Endothelial cell of umbilical vein (primary cell): Measurements from ENCODE around the gene GNAZ. TPM values are rescaled to one million over a fixed set of nuclear protein-coding genes. Genes with fewer than 3 reads are reported as not detected.

ENCODE experiments used
- BruUV-seq: library from RNA; stranded (reverse); fragments of 400-500 nt; replicated peaks from 2 replicates; lab custom pipeline; 2021; lab: Mats Ljungman, UMichigan
- CTCF ChIA-PET: fragments of 300-600, 350-600 bp; sonication (Branson Sonifier 250); formaldehyde crosslinking; loops from one replicate; lab custom pipeline; 2021; ENCODE audit warnings: antibody characterized with exemption, inconsistent platforms; lab: Charles Lee
- POLR2A ChIA-PET: fragments of 300-600, 350-600 bp; sonication (Branson Sonifier 250); formaldehyde crosslinking; loops from one replicate; lab custom pipeline; 2021; ENCODE audit warnings: antibody characterized with exemption, inconsistent platforms; lab: Charles Lee
- DNase-seq: peaks from one replicate; pipeline ENCODE4 v3.0.0-alpha.2; 2011; ENCODE audit warnings: low read depth, low spot score
- FAIRE-seq: peaks from 2 replicates; lab custom pipeline; 2011; peaks lifted over from hg19 to GRCh38; lab: Jason Lieb, UNC
- H2AFZ ChIP-seq: 2 replicates; pipeline ENCODE4 v1.6.0; 2012; ENCODE audit warnings: low read depth, low read length, control low read depth, inconsistent platforms
- H3K27ac ChIP-seq: 2 replicates; pipeline ENCODE4 v1.5.1; 2011; ENCODE audit warnings: low read depth, mild to moderate bottlenecking, control low read depth, low read length, moderate library complexity; ENCODE audit not compliant: insufficient read depth
- H3K27me3 ChIP-seq, 2 experiments: 2 replicates each; pipeline versions ENCODE4 v1.6.0 to v1.6.1; 2011; ENCODE audit warnings: low read length in 2 of 2, mixed read lengths in 1 of 2; ENCODE audit not compliant: control insufficient read depth in 2 of 2, insufficient read depth in 2 of 2
- H3K36me3 ChIP-seq, 2 experiments: 2 replicates in 1 of 2; 3 replicates in 1 of 2; pipeline ENCODE4 v1.5.1; 2011; ENCODE audit warnings: low read length in 2 of 2, mild to moderate bottlenecking in 1 of 2, moderate library complexity in 1 of 2; ENCODE audit not compliant: control insufficient read depth in 2 of 2, insufficient read depth in 2 of 2; ENCODE audit errors: extremely low read depth in 1 of 2
- H3K4me1 ChIP-seq: 3 replicates; pipeline ENCODE4 v1.5.1; 2011; ENCODE audit warnings: mild to moderate bottlenecking, low read length; ENCODE audit not compliant: control insufficient read depth, insufficient read depth; ENCODE audit errors: extremely low read depth
- H3K4me2 ChIP-seq: 2 replicates; pipeline ENCODE4 v1.6.1; 2011; ENCODE audit warnings: low read length, control low read depth, mixed read lengths; ENCODE audit not compliant: insufficient read depth
- H3K4me3 ChIP-seq, 3 experiments: fragments of 200-600 bp in 1 of 3; sonication (generic), shearing (Covaris generic) in 1 of 3; replicated peaks in 1 of 3; 2 replicates each; pipeline ENCODE4 v1.5.1; 2011 to 2016; ENCODE audit warnings: control low read depth in 3 of 3, low read length in 3 of 3, mild to moderate bottlenecking in 2 of 3, inconsistent platforms in 1 of 3, low read depth in 1 of 3, moderate library complexity in 1 of 3; ENCODE audit not compliant: insufficient read depth in 1 of 3
- H3K79me2 ChIP-seq: 2 replicates; pipeline ENCODE4 v1.6.0; 2012; ENCODE audit warnings: low read length, inconsistent platforms; ENCODE audit not compliant: control insufficient read depth, insufficient read depth
- H3K9ac ChIP-seq: replicated peaks from 2 replicates; pipeline ENCODE3; 2011; ENCODE audit warnings: low read length, control low read depth; ENCODE audit not compliant: insufficient read depth; ENCODE audit errors: extremely low read depth
- H3K9me1 ChIP-seq: replicated peaks from 3 replicates; pipeline ENCODE4 v1.6.0; 2011; ENCODE audit warnings: mild to moderate bottlenecking, low read length; ENCODE audit not compliant: control insufficient read depth, insufficient read depth; ENCODE audit errors: extremely low read depth
- H3K9me3 ChIP-seq: replicated peaks from 2 replicates; pipeline ENCODE4 v1.5.1; 2012; ENCODE audit warnings: low read length, inconsistent platforms; ENCODE audit not compliant: control insufficient read depth, insufficient read depth
- H4K20me1 ChIP-seq: replicated peaks from 2 replicates; pipeline ENCODE3; 2011; ENCODE audit warnings: mild to moderate bottlenecking, low read length; ENCODE audit not compliant: control insufficient read depth, insufficient read depth; ENCODE audit errors: extremely low read depth
- EZH2 ChIP-seq: IDR thresholded peaks from 2 replicates; pipeline ENCODE4 v1.6.1; 2012; ENCODE audit warnings: borderline replicate concordance, low read depth, mild to moderate bottlenecking, moderate library complexity, low read length, inconsistent platforms; ENCODE audit not compliant: severe bottlenecking
- FOS ChIP-seq: IDR thresholded peaks from 2 replicates; pipeline ENCODE4 v1.6.1; 2011; ENCODE audit warnings: mild to moderate bottlenecking, low read length, moderate library complexity, borderline replicate concordance; ENCODE audit not compliant: insufficient read depth
- GATA2 ChIP-seq: IDR thresholded peaks from 2 replicates; pipeline ENCODE4 v1.7.0; 2011; ENCODE audit warnings: low read depth, mild to moderate bottlenecking, moderate library complexity, mixed read lengths, low read length; ENCODE audit not compliant: insufficient read length, insufficient read depth
- JUN ChIP-seq: IDR thresholded peaks from 2 replicates; pipeline ENCODE4 v1.6.1; 2011; ENCODE audit warnings: borderline replicate concordance, low read depth; ENCODE audit not compliant: insufficient read length, insufficient read depth
- MYC ChIP-seq: IDR thresholded peaks from one replicate; pipeline ENCODE4 v1.6.1; 2011; ENCODE audit warnings: mild to moderate bottlenecking, low read depth, low read length
- POLR2A ChIP-seq: IDR thresholded peaks from 2 replicates; pipeline ENCODE4 v1.6.1; 2012; ENCODE audit warnings: low read depth, mild to moderate bottlenecking, control low read depth, low read length
- POLR2AphosphoS5 ChIP-seq: IDR thresholded peaks from 2 replicates; pipeline ENCODE4 v1.6.1; 2012; ENCODE audit warnings: low read depth, mild to moderate bottlenecking, control low read depth, low read length, moderate library complexity; ENCODE audit not compliant: insufficient read depth
- dilution Hi-C: fragments of 300-500 bp; cut with MboI; formaldehyde crosslinking; loops from one replicate; pipeline ENCODE4 v1.15.0; 2019; ENCODE audit warnings: low sequenced_read_pairs; ENCODE audit not compliant: extremely low pct_ligation_motif_present
- intact Hi-C: fragments of 100-400 bp; cut with micrococcal nuclease; formaldehyde crosslinking; loops from one replicate; pipeline ENCODE4 v1.10.0; 2022
- polyA plus RNA-seq, 4 experiments: library from polyadenylated mRNA; depleted of rRNA in 3 of 4; stranded (reverse) in 3 of 4; unstranded in 1 of 4; fragments of >200 nt; gene quantifications; 2 replicates each; pipeline versions ENCODE4 v1.2.1 to v1.2.3, GENCODE V29; 2011 to 2012; ENCODE audit warnings: missing spikeins in 1 of 4
- total RNA-seq: library from RNA; stranded (reverse); gene quantifications from 2 replicates; pipeline ENCODE4 v1.2.3, GENCODE V29; 2021
- TF ChIP-seq, protein P1 (sequence below), 2 donors: IDR thresholded peaks; 1 replicate in 1 of 2; 2 replicates in 1 of 2; pipeline ENCODE4 v1.5.1; 2011; ENCODE audit warnings: low read length in 2 of 2, mild to moderate bottlenecking in 2 of 2, moderate library complexity in 2 of 2, control low read depth in 1 of 2, inconsistent platforms in 1 of 2, low read depth in 1 of 2; ENCODE audit not compliant: insufficient read depth in 1 of 2; ENCODE audit errors: extremely low read depth in 1 of 2
- TF ChIP-seq, protein P2 (sequence below): IDR thresholded peaks from 2 replicates; pipeline ENCODE4 v1.6.1; 2011; ENCODE audit not compliant: insufficient read depth, insufficient read length

GNAZ gene
- total and polyA plus RNA-seq, 2 donors (not counting 3 experiments of a cell fraction or from before 2014, with no cell fraction given) = 0.44 to 0.86 TPM

DNA sequence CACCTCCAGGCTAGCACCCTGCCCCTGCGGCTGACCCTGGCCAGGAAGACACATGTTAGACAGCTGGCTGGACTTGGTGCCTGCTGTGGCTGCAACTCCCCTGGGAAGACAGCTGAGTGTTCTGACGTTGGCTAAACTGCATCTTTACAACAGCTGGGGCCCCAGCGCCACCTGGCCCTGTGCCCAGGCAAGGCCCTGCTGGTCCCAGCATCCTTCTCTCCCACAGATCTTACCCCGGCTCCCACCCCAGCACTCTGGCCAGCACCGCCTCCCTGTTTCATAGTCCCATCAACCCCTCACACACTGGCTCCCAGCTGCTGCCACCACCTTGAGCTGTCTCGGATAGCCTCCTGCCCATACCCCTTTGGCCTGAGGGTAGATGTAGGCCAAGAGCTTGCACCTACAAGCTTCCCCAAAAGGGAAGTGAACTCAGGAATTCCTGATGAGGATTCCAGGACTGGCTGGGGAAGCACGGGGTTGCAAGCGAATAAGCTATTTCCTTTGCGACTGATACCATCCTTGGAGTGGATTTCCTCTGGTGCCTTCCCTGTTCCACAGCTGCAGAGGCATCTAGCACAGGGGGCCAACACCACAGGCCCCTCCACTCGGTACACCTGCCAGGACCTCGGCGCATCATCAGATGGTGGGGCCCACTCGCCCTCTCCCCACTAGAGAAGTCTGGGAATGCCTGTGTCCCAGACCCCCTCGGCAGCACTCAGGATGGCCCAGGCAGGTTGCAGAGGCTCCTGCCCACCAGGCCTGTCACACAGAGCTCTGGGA lies 42.9 kb downstream of the GNAZ start:
- ChIA-PET CTCF (interaction anchor here (1.1 to 1.6 kb wide), 3 partner anchors 25 to 153 kb away, joined by 3 to 6 read pairs (median 3); no protein-coding TSS in a partner anchor), POLR2A (no interaction called here)
- H3K36me3 ChIP-seq = no peaks in the 10 kb centered on the region
- dilution Hi-C loops = no loop called here
- H3K4me1 ChIP-seq = no peaks in the 10 kb centered on the region
- H3K27ac ChIP-seq = no peak overlapping the region
- H3K9ac ChIP-seq = no peak overlapping the region
- no TSS peak for BruUV-seq
- no peaks in the 10 kb centered on the region for H3K79me2 ChIP-seq
- H3K27me3 ChIP-seq = no peaks in the 10 kb centered on the region
- H3K9me3 ChIP-seq = no peaks in the 10 kb centered on the region
- no peak overlapping the region for H2AFZ ChIP-seq
- TF ChIP-seq FOS = no peak
- TF ChIP-seq GATA2 = no peak
- TF ChIP-seq JUN = no peak
- no peak overlapping the region for H3K4me3 ChIP-seq
- intact Hi-C loops = no loop called here
- no peaks in the 10 kb centered on the region for H4K20me1 ChIP-seq
- FAIRE-seq = no peak
- no peak for DNase-seq
- H3K9me1 ChIP-seq = no peaks in the 10 kb centered on the region
- no peak overlapping the region for H3K4me2 ChIP-seq

DNA sequence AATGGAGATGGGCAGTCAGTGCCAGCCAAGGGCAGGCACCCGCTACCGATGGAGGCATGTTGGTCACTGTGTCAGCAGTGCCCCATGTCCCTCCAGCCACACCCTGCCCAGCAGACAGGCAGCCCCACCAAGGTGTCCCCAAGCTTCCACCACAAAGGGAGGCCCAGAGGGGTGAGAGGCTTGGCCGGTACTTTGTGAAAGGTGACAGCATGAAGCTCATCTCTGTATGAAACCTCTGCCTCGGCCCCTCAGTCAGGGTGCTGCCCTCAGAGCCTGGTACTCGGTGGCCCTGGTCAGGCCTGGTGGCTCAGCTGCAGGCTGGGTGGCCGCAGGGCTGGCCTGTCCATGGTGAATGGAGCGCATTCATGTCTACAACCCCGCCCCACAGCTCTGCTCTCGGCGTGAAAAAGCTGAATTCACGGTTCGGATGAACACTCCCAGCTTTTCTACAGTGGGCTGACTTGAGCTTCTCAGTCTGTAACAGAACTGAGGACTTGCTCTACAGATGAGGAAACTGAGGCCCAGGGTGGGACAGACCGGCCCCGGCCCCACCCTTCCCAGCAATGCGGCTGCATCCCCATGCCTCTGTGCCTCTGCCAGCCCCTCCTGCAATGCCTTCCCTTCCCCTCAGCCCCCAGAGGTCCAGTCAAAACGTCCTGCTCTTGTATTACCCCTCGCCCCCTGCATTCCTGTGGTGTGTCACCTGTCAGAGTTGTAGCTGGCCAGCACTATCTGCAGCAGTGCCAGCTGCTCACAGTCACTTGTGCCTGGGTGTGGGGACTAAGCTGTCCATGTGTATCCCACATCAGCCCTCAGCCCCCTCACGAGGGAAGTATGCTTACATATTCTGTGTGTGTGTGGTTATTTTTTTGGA lies 43.8 kb downstream of the GNAZ start:
- Histone ChIP-seq H3K4me3 (no peak overlapping the region), H3K36me3 (no peaks in the 10 kb centered on the region), H3K9me1 (no peaks in the 10 kb centered on the region), H3K4me1 (no peaks in the 10 kb centered on the region), H3K9ac (no peak overlapping the region), H3K27me3 (no peaks in the 10 kb centered on the region), H4K20me1 (no peaks in the 10 kb centered on the region), H3K9me3 (no peaks in the 10 kb centered on the region), H3K4me2 (no peak overlapping the region), H3K27ac (no peak overlapping the region), H3K79me2 (no peaks in the 10 kb centered on the region), H2AFZ (no peak overlapping the region)
- FAIRE-seq (no peak), DNase-seq (no peak)
- intact Hi-C loops = no loop called here
- dilution Hi-C loops = no loop called here
- ChIA-PET POLR2A (no interaction called here), CTCF (interaction anchor here (0.7 to 1.6 kb wide), 5 partner anchors 14 to 523 kb away, joined by 3 to 6 read pairs (median 3); no protein-coding TSS in a partner anchor)
- BruUV-seq = no TSS peak
- no peak for TF ChIP-seq MYC
- TF ChIP-seq POLR2AphosphoS5 = no peak
- TF ChIP-seq POLR2A = no peak
- TF ChIP-seq JUN = no peak
- TF ChIP-seq, protein P1, sequence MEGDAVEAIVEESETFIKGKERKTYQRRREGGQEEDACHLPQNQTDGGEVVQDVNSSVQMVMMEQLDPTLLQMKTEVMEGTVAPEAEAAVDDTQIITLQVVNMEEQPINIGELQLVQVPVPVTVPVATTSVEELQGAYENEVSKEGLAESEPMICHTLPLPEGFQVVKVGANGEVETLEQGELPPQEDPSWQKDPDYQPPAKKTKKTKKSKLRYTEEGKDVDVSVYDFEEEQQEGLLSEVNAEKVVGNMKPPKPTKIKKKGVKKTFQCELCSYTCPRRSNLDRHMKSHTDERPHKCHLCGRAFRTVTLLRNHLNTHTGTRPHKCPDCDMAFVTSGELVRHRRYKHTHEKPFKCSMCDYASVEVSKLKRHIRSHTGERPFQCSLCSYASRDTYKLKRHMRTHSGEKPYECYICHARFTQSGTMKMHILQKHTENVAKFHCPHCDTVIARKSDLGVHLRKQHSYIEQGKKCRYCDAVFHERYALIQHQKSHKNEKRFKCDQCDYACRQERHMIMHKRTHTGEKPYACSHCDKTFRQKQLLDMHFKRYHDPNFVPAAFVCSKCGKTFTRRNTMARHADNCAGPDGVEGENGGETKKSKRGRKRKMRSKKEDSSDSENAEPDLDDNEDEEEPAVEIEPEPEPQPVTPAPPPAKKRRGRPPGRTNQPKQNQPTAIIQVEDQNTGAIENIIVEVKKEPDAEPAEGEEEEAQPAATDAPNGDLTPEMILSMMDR (IDR thresholded peaks at IDR 0.05; ENCODE audit: extremely low read depth in 1 of 2, insufficient read depth in 1 of 2, low read depth in 1 of 2, low read length in 2 of 2) = no peak
- TF ChIP-seq, protein P2, sequence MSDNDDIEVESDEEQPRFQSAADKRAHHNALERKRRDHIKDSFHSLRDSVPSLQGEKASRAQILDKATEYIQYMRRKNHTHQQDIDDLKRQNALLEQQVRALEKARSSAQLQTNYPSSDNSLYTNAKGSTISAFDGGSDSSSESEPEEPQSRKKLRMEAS = no peak
- TF ChIP-seq FOS = no peak
- TF ChIP-seq EZH2 = no peak
- TF ChIP-seq GATA2 = no peak
